WTC11 (cell line): ENCODE results near the gene PON3.

Source experiments
- CREB1 ChIP-seq: sonication (generic); formaldehyde crosslinking; IDR thresholded peaks from 2 replicates; pipeline ENCODE4 v1.8.0; 2023; ENCODE audit warnings: mild to moderate bottlenecking, missing genetic modification reagents
- JUN ChIP-seq: sonication (generic); formaldehyde crosslinking; IDR thresholded peaks from 2 replicates; pipeline ENCODE4 v1.8.0; 2023; ENCODE audit warnings: mild to moderate bottlenecking, missing genetic modification reagents
- TEAD1 ChIP-seq: sonication (generic); formaldehyde crosslinking; IDR thresholded peaks from 2 replicates; pipeline ENCODE4 v1.8.0; 2022; ENCODE audit warnings: mild to moderate bottlenecking, missing genetic modification reagents
- TF ChIP-seq, protein P1 (sequence below): fragments of 200-600 bp; IDR thresholded peaks from 2 replicates; pipeline ENCODE4 v1.8.0; 2022; ENCODE audit warnings: antibody characterized with exemption
- TF ChIP-seq, protein P2 (sequence below): sonication (generic); formaldehyde crosslinking; IDR thresholded peaks from 2 replicates; pipeline ENCODE4 v1.8.1; 2023; ENCODE audit warnings: mild to moderate bottlenecking, missing genetic modification reagents, moderate library complexity

DNA sequence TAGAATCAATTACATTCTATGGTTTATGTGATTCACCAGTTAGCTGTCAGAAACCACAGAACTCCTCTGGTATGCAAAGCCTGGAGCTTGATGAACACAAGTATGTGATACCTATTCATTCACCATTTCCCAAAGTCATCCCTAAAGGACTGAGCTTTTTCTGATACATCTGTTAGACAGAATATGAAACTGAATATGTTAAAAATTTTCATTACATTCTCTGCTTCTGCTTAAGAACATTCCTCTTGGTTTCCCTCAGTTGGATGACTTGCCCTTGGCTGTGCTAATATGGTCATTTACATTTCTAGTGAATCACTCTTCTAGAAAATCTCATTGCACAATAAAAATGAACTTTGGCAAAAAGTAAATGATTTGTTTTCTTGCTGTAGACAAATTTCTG, 61.1 kb downstream of the PON3 start:
- TF ChIP-seq, protein P1, sequence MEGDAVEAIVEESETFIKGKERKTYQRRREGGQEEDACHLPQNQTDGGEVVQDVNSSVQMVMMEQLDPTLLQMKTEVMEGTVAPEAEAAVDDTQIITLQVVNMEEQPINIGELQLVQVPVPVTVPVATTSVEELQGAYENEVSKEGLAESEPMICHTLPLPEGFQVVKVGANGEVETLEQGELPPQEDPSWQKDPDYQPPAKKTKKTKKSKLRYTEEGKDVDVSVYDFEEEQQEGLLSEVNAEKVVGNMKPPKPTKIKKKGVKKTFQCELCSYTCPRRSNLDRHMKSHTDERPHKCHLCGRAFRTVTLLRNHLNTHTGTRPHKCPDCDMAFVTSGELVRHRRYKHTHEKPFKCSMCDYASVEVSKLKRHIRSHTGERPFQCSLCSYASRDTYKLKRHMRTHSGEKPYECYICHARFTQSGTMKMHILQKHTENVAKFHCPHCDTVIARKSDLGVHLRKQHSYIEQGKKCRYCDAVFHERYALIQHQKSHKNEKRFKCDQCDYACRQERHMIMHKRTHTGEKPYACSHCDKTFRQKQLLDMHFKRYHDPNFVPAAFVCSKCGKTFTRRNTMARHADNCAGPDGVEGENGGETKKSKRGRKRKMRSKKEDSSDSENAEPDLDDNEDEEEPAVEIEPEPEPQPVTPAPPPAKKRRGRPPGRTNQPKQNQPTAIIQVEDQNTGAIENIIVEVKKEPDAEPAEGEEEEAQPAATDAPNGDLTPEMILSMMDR = no peak
- TF ChIP-seq TEAD1 (no peak), JUN (CRISPR knock-in tag) (no peak), CREB1 (CRISPR knock-in tag) (no peak)
- TF ChIP-seq, protein P2, sequence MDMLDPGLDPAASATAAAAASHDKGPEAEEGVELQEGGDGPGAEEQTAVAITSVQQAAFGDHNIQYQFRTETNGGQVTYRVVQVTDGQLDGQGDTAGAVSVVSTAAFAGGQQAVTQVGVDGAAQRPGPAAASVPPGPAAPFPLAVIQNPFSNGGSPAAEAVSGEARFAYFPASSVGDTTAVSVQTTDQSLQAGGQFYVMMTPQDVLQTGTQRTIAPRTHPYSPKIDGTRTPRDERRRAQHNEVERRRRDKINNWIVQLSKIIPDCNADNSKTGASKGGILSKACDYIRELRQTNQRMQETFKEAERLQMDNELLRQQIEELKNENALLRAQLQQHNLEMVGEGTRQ = no peak
